ENCODE results near the gene KNTC1.
"Not testable (repeated sequence)": the region's sequence is repeated elsewhere in the genome, so short reads cannot be mapped to it uniquely, and the experiment has no call there.

KNTC1 gene

DNA sequence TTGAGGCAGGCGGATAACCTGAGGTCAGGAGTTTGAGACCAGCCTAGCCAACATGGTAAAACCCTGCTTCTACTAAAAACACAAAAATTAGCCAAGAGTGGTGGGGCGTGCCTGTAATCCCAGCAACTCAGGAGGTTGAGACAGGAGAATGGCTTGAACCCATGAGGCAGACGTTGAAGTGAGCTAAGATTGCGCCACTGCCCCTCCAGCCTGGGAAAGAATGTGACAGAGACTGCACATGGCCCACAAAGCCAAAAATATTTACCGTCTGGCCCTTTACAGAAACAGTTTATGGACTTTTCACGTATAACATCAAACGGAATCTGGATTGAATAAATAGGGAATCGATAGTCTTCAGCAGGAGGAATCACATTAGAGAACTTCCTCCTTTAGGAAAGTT is 3.8 kb upstream of the KNTC1 start:
- DNase-seq: peak in 1 of 2 experiments; percentile 16
- no peak for TF ChIP-seq POLR2A (IDR thresholded peaks at IDR 0.05; ENCODE audit: low read length)
- no peak for TF ChIP-seq GATA1 (IDR thresholded peaks at IDR 0.05; ENCODE audit: low read depth, low read length)

DNA sequence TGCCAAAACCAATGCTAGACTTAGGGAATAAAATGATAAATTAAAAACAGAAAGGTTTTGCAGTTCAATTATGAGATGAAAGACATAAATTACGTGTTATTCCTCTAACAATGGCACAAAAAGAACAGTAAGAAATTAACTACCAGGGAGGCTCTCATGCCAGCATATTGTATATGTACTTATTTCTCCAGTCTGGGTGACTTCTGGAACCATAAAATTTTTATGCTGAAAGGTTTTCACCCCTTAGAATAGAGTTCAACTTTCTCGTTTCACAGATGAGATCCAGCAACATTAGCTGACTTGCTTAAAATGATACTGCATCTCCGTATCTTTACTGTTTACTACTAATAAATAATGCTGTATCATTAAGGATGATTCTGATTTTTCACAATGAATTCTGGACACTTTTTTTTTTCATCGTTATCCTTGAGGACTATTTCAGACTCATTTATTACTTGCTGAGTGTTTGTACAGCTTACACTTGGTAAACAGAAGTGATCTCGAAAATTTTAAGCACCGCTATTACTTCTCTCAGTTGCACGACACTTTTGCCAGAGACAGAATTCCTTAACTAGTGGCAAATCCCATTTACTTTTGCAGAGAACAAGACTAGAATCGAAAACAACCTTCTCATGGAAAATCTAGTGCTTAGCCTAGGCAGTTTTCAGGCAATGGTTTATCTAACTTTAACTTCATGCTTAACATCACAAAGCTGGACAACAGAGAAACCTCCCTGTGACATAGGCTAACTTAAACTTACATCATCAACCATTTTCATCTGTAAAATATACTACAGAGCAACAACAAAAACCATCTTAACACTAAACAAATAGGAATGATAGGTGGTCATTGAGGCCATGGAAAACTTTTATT is 3.0 kb upstream of the KNTC1 start:
- no peak for TF ChIP-seq POLR2A (IDR thresholded peaks at IDR 0.05; ENCODE audit: low read length)
- no peak for TF ChIP-seq GATA1 (IDR thresholded peaks at IDR 0.05; ENCODE audit: low read depth, low read length)

DNA sequence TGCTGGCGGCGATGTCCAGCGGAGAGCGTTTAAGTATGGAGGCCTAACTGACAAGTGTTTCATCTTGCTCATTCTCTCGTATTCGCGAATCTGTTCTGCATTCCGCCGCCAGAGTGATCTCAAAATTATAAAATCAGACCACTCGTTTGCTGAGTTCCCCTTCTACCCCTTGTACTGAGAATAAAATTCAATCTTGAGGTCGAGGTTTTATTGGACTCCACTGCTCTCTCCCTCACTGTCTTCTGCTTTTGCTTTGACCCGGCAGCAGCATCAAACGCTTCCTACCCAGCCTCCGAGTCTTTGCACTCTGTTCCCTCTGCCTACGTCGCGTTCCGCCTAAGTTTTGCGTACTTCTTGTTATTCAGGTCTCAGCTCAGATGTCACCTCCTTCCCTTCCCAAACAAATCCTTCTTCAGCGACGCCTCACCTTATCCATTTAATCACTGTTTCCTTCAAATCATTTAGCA is 462 bp downstream of the KNTC1 start:
- TF ChIP-seq POLR2A (IDR thresholded peaks at IDR 0.05; ENCODE audit: low read length): no peak
- no peak for TF ChIP-seq GATA1 (IDR thresholded peaks at IDR 0.05; ENCODE audit: low read depth, low read length)
- DNase-seq: peak; percentile 67 to 71

More for the DNA sequence above, 3.0 kb upstream of the KNTC1 start:
- peak; percentile 24 to 49 for DNase-seq

DNA sequence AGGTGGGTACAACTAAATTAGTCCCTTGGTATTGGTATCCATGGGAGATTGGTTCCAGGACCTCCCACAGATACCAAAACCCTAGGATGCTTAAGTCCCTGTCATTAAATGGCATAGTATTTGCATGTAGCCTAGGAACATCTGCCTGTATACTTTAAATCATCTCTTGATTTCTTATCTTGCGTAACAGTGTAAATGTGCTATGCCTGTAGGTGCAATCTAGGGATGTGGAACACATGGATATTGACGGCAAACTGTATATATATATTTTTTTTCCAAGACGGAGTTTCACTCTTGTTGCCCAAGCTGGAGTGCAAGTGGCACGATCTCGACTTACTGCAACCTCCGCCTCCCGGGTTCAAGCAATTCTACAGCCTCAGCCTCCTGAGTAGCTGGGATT is 1.5 kb downstream of the KNTC1 start:
- no peak for DNase-seq
- no peak for TF ChIP-seq POLR2A (IDR thresholded peaks at IDR 0.05; ENCODE audit: low read length)
- no peak for TF ChIP-seq GATA1 (IDR thresholded peaks at IDR 0.05; ENCODE audit: low read depth, low read length)

DNA sequence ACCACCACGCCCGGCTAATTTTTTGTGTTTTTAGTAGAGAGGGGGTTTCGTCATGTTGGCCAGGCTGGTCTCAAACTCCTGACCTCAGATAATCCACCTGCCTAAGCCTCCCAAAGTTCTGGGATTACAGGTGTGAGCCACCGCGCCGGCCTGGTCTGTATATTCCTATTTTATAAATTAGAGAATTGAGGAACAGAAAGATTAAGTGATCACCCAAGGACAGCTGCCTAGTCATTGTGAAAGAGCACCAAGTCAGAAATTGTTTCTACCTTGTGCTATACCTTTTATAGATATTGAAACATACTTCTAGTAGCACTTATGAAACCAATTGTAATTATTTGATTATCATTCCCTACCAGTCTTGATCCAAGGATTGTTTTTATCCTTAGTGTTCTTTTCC is 1.9 kb downstream of the KNTC1 start:
- TF ChIP-seq GATA1 (IDR thresholded peaks at IDR 0.05; ENCODE audit: low read depth, low read length) (no peak), POLR2A (IDR thresholded peaks at IDR 0.05; ENCODE audit: low read length) (no peak)
- DNase-seq: no peak

DNA sequence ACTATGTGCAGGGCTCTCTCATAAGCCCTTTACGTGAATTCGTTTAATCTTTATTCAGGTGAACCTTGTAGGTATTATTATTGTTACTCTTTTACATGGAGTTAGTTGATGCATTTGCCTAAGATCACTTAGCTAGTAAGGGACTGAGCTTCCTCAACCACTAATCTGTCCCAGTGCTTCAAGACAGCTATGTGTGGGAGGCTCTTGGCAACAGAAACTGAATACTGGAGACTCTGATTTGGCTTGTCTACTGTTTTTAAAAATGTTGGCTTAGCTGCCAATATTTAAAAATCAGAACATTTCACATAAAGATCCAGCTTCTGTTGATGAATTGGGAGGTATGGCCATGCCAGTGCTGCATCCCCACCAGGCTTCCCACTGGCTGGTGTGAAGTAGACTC is 6.8 kb downstream of the KNTC1 start:
- TF ChIP-seq POLR2A (IDR thresholded peaks at IDR 0.05; ENCODE audit: low read length) (no peak), GATA1 (IDR thresholded peaks at IDR 0.05; ENCODE audit: low read depth, low read length) (no peak)
- DNase-seq: no peak

DNA sequence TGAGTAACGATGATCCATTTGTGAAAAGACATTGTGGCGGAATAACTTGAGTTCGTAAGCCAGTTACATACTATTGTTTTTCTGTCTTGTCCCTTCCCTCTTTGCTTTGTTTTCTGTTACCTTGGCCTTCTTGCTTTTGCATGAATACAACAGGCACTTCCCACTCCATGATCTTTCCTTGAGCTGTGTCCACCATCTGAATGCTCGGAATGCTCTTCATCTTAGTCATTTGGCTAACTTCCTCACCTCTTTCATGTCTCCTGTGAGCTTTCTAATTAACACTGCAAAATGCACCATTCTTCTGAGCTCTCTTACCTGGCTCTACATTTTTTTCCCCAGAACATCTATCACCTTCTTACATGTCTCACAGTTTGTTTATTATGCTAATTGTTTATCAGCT is 10.0 kb downstream of the KNTC1 start:
- DNase-seq: no peak
- TF ChIP-seq GATA1 (IDR thresholded peaks at IDR 0.05; ENCODE audit: low read depth, low read length) (no peak), POLR2A (IDR thresholded peaks at IDR 0.05; ENCODE audit: low read length) (no peak)

DNA sequence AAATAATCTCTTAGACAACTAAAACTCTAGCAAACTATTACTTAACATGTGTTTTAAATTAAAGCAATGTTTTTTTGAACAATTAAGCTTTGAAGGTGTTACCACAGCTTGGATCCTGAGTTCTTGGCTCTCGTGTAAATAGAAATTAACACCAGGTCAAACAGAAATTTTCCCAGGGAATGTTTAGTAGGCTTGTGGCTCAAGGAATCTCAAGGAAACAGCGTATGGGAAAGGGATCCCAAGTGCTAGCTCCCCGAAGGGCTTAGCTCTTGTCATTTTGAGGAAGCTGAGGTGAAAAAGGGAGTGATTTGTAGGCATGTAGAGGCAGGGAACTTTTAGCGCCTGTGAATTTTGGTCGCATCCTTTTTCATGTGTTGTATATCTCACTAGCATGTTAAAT is 11.4 kb downstream of the KNTC1 start:
- DNase-seq: no peak
- TF ChIP-seq GATA1 (IDR thresholded peaks at IDR 0.05; ENCODE audit: low read depth, low read length): no peak

DNA sequence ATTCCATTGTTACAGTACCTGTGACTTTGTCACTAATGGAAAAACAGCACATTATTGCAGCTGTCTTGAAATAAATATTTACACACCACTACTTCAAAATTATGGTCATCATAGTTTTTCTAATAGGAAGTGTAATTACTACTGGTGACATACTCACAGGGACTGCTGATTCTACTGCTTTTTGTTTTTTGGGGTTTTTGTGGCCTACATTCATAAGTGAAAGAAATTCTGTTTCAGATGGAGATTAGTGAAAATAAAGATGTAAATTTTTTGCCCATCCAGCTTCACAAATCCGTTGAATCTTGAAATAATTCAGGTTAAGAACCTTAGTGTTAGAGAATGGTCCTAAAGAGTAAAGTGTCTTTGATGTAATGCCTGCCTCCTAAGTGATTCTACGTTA is 17.5 kb downstream of the KNTC1 start:
- no peak for TF ChIP-seq POLR2A (IDR thresholded peaks at IDR 0.05; ENCODE audit: low read length)
- no peak for TF ChIP-seq GATA1 (IDR thresholded peaks at IDR 0.05; ENCODE audit: low read depth, low read length)
- DNase-seq: no peak

DNA sequence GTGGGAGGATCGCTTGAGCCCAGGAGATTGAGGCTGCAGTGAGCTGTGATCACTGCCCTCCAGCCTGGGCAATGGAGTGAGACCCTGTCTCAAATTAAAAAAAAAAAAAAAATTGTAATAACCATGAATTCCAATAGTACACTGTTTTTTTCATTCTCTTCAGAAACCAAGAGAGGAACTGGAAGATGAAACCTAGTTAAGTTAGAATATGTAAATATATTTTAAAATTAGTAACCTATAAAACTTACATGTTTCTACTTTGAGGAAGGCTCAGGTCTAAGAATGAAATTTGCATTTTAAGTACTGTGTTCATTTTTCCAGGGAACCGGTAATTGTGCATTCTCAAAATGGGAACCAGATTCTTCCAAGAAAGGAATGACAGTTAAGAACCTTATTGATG is 18.8 kb downstream of the KNTC1 start:
- TF ChIP-seq GATA1 (IDR thresholded peaks at IDR 0.05; ENCODE audit: low read depth, low read length) (no peak), POLR2A (IDR thresholded peaks at IDR 0.05; ENCODE audit: low read length) (no peak)
- no peak for DNase-seq

DNA sequence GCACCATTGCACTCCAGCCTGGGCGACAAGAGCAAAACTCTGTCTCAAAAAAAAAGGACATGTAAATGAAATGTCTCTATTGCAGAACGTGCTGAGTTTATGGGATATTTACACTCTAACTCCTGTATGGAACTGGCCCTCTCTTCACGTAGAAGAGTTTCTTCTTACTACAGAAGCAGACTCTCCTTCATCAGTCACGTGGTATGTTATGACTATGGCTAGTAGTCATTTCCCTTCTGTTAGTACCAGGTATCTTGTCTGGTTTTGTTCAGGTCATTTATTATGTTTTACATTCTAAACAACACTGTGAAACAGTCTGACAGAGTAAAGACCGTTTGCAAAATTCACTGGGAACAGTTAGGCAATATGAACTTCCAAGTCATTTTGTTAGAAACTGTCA is 20.3 kb downstream of the KNTC1 start:
- DNase-seq: no peak
- no peak for TF ChIP-seq GATA1 (IDR thresholded peaks at IDR 0.05; ENCODE audit: low read depth, low read length)
- no peak for TF ChIP-seq POLR2A (IDR thresholded peaks at IDR 0.05; ENCODE audit: low read length)

DNA sequence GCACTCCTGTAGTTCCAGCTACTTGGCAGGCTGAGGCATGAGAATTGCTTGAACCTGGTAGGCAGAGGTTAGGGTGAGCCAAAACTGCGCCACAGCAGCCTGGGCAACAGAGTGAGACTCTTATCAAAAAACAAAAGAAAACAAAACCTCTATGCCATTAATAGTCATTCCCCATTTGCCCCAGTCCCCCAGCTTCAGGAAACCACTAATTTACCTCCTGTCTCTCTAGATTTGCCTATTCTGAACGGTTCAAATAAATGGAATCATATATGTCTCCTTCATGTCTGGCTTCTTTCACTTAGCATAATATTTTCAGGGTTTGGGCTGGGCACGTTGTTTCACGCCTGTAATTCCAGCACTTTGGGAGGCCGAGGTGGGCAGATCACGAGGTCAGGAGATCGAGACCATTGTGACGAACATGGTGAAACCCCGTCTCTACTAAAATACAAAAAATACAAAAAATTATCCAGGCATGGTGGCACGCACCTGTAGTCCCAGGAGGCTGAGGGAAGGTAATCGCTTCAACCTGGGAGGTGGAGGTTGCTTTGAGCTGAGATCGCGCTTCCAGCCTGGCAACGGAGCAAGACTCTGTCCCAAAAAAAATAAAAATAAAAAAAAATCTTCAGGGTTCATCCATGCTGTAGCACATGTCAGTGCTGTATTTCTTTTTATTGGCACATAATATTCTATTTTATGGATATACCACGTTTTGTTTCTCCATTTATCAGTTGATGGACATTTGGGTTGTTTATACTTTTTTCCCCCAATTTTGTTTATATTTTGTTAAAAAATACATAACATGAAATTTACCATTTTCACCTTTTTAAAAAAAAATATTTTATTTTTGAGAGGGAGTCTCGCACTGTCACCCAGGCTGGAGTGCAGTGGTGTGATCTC is 31.9 kb downstream of the KNTC1 start:
- no peak for DNase-seq
- no peak for TF ChIP-seq GATA1 (IDR thresholded peaks at IDR 0.05; ENCODE audit: low read depth, low read length)
- TF ChIP-seq POLR2A (IDR thresholded peaks at IDR 0.05; ENCODE audit: low read length): no peak

DNA sequence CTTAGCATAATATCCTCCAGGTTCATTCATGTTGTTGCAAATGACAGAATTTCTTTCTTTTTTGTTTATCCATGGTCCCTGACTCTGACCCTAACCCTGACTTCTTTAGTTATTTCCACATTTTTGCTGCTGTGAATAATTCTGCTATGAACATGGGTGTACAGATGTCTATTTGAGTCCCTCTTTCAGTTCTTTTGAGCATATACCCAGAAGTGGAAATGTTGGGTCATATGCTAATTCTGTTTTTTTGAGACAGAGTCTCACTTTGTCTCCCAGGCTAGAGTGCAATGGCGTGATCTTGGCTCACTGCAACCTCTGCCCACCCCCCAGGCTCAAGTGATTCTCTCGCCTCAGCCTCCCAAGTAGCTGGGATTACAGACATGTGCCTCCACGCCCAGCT is 33.1 kb downstream of the KNTC1 start:
- no peak for DNase-seq
- no peak for TF ChIP-seq POLR2A (IDR thresholded peaks at IDR 0.05; ENCODE audit: low read length)
- no peak for TF ChIP-seq GATA1 (IDR thresholded peaks at IDR 0.05; ENCODE audit: low read depth, low read length)

DNA sequence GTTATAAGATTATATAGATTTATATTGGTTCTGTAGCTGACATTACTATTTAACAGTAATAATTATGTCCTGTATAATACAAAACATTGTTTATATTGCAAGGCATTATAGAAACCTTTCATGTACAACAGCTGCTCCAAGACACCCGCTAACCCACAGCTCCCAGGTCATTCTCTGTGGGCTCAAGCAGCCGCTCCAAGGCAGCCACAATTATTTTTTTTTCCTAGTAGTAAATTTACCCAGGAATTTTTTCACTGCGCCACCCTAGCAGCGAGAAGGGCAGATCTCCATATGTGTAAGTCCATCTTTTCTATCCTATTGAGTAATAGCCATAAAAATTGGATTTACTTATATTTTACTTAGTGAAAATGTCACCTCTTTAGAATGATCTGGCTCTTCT is 36.3 kb downstream of the KNTC1 start:
- DNase-seq: no peak
- no peak for TF ChIP-seq GATA1 (IDR thresholded peaks at IDR 0.05; ENCODE audit: low read depth, low read length)
- TF ChIP-seq POLR2A (IDR thresholded peaks at IDR 0.05; ENCODE audit: low read length): no peak

DNA sequence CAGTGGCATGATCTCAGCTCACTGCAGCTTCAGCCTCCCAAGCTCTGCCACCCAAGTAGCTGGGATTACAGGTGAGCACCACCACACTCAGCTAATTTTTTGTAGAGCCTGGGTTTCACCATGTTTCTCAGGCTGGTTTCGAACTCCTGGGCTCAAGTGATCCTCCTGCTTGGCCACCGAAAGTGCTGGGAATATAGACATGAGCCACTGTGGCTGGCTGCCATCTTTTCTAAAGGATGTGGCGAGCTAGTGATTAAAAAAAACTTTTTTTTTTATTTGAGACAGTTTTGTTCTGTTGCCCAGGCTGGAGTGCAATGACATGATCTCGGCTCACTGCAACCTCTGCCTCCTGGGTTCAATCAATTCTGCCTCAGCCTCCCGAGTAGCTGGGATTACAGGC is 39.8 kb downstream of the KNTC1 start:
- not testable (repeated sequence) for DNase-seq
